ENCODE data around the gene CATSPERZ. TPM values are rescaled to one million over a fixed set of nuclear protein-coding genes. Genes with fewer than 3 reads are reported as not detected.

CATSPERZ gene
- total and polyA plus RNA-seq, 2 of the 13 experiments (the other 11 are each of a cell fraction or from before 2014, with no cell fraction given) = 0.22 to 0.48 TPM

- peak; percentile 47; the same call in 1 of the 2 replicates for TF ChIP-seq ZNF768 (CRISPR knock-in tag; IDR thresholded peaks at IDR 0.05)
- TF ChIP-seq ZNF354B (CRISPR knock-in tag; IDR thresholded peaks at IDR 0.05) = 0 out of 2 replicates have a peak, but pooled peaks have one; percentile 22
- TF ChIP-seq SALL1 (CRISPR knock-in tag; IDR thresholded peaks at IDR 0.05) = peak; percentile 35; the same call in 1 of the 2 replicates
- peak; percentile 58; the same call in 1 of the 2 replicates for TF ChIP-seq ERF (CRISPR knock-in tag; IDR thresholded peaks at IDR 0.05)
- TF ChIP-seq BRCA1 (CRISPR knock-in tag; IDR thresholded peaks at IDR 0.05) = no peak
- TF ChIP-seq ZNF282 (IDR thresholded peaks at IDR 0.05; ENCODE audit: partially characterized antibody) = peak; percentile 67
- no peak for TF ChIP-seq ZNF841 (CRISPR knock-in tag; IDR thresholded peaks at IDR 0.05; ENCODE audit: borderline replicate concordance)
- peak; percentile 47; the same call in 1 of the 2 replicates for TF ChIP-seq MXD4 (CRISPR knock-in tag; IDR thresholded peaks at IDR 0.05)
- TF ChIP-seq RXRB (CRISPR knock-in tag; IDR thresholded peaks at IDR 0.05; ENCODE audit: borderline replicate concordance) = peak; percentile 38; the same call in 1 of the 2 replicates
- TF ChIP-seq RBFOX2 (IDR thresholded peaks at IDR 0.05; ENCODE audit: low read depth, low read length) = no peak
- TF ChIP-seq ZZZ3 (CRISPR knock-in tag; IDR thresholded peaks at IDR 0.05; ENCODE audit: borderline replicate concordance) = no peak
- no peak for TF ChIP-seq ZNF614 (CRISPR knock-in tag; IDR thresholded peaks at IDR 0.05; ENCODE audit: borderline replicate concordance)
- peak; percentile 51; the same call in 1 of the 2 replicates for TF ChIP-seq ZMYM3 (CRISPR knock-in tag; IDR thresholded peaks at IDR 0.05)
- TF ChIP-seq SRSF1 (optimal IDR thresholded peaks at IDR 0.05; ENCODE audit: low read depth, low read length) = peak; percentile 49
- no peak for TF ChIP-seq ZFAT (CRISPR knock-in tag; conservative IDR thresholded peaks at IDR 0.05)
- TF ChIP-seq MTA3 (CRISPR knock-in tag; IDR thresholded peaks at IDR 0.05) = no peak
- no peak for TF ChIP-seq CC2D1A (CRISPR knock-in tag; IDR thresholded peaks at IDR 0.05)
- TF ChIP-seq ZNF546 (CRISPR knock-in tag; conservative IDR thresholded peaks at IDR 0.05) = no peak
- 0 out of 2 replicates have a peak, but pooled peaks have one; percentile 16 for TF ChIP-seq NCOA2 (CRISPR knock-in tag; IDR thresholded peaks at IDR 0.05)
- TF ChIP-seq ZFP36L1 (CRISPR knock-in tag; IDR thresholded peaks at IDR 0.05) = no peak
- no peak for TF ChIP-seq ZNF136 (CRISPR knock-in tag; IDR thresholded peaks at IDR 0.05; ENCODE audit: low read depth)
- no peak for TF ChIP-seq ZBTB1 (CRISPR knock-in tag; IDR thresholded peaks at IDR 0.05; ENCODE audit: borderline replicate concordance)
- peak; percentile 85; the same call in 1 of the 2 replicates for TF ChIP-seq HNRNPL (IDR thresholded peaks at IDR 0.05; ENCODE audit: low read depth, low read length)
- no peak for TF ChIP-seq KAT2B (IDR thresholded peaks at IDR 0.05; ENCODE audit: borderline replicate concordance, low read depth, low read length)
- TF ChIP-seq ATF7 (IDR thresholded peaks at IDR 0.05) = 0 out of 2 replicates have a peak, but pooled peaks have one; percentile 19
- TF ChIP-seq ATF7 (CRISPR knock-in tag; IDR thresholded peaks at IDR 0.05) = no peak
- no peak for TF ChIP-seq BRD4 (CRISPR knock-in tag; IDR thresholded peaks at IDR 0.05)
- TF ChIP-seq TEAD3 (CRISPR knock-in tag; optimal IDR thresholded peaks at IDR 0.05; ENCODE audit: borderline replicate concordance) = peak; percentile 26
- TF ChIP-seq ZNF563 (CRISPR knock-in tag; IDR thresholded peaks at IDR 0.05) = no peak
- TF ChIP-seq TBX3 (IDR thresholded peaks at IDR 0.05; ENCODE audit: borderline replicate concordance) = no peak
- TF ChIP-seq SOX6 (IDR thresholded peaks at IDR 0.05) = no peak
- 0 out of 2 replicates have a peak, but pooled peaks have one; percentile 4 for TF ChIP-seq SOX6 (CRISPR knock-in tag; IDR thresholded peaks at IDR 0.05)
- no peak for TF ChIP-seq KDM5A (IDR thresholded peaks at IDR 0.05; ENCODE audit: borderline replicate concordance, low read length)
These were observed 31.6 kb downstream of the CATSPERZ start (continued) for GRCh38 chr11:64331569-64332371.

All from HepG2 (cell line).